Omental fat pad (tissue), 4 donors: ENCODE data around the gene HSPA14. TPM values are rescaled to one million over a fixed set of nuclear protein-coding genes. Genes with fewer than 3 reads are reported as not detected.

Source experiments
- ATAC-seq: fragments of 150-250 bp; one replicate; pipeline ENCODE4 v1.9.1; 2016; ENCODE audit warnings: mild to moderate bottlenecking, moderate library complexity; ENCODE audit not compliant: low FRiP score
- DNase-seq: peaks from one replicate; pipeline ENCODE4 v3.0.0-alpha.2; 2019; ENCODE audit warnings: low spot score
- total RNA-seq, 4 donors: library from RNA; depleted of rRNA; stranded (reverse); fragments of >200 nt; gene quantifications; one replicate each; pipeline ENCODE4 v1.1.0, GENCODE V29; 2016
- TF ChIP-seq, protein P1 (sequence below), 3 donors: fragments of 450-650 bp; IDR thresholded peaks; one replicate each; pipeline ENCODE4 v1.5.1; 2016 to 2017; ENCODE audit warnings: antibody characterized with exemption in 3 of 3, mild to moderate bottlenecking in 3 of 3, moderate library complexity in 2 of 3

HSPA14 gene
- total RNA-seq, 4 donors from 2014 or later: 9.1 to 15.3 (median 11.8) TPM

DNA sequence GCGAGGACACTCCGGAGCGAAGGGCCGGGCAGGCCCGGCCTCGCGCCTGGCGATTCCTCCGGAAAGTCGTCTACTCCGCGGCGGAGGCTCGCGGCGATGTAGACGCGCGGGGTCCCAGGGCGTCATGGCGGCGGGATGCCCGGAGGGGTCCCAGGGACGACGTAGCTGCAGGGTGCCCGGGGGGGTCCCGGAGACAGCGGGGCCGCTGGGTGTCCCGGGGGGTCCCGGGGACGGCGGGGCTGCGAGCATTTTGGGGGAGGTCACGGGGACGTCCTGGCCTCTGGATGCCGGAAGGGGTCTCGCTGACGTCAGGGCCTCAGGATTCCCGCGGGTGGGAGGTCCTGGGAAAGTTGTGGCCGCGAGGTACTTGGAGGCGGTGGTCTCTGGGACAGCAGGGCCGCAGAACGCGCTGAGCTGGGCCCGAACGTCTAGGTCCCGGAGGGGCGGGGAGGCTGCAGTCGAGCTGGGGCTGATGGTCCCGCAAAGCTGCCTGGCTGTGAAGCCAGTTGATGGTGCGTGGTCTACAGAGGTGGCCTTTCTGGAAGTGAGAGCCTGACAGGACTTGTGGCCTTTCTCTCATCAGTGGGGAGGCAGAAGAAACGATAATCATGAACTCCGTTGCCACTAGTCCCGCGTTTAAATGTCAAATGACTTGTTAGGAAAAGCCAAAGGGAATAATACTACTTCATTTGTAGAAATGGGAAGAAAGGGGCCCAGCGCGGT is 637 bp downstream of the HSPA14 start:
- TF ChIP-seq, protein P1, sequence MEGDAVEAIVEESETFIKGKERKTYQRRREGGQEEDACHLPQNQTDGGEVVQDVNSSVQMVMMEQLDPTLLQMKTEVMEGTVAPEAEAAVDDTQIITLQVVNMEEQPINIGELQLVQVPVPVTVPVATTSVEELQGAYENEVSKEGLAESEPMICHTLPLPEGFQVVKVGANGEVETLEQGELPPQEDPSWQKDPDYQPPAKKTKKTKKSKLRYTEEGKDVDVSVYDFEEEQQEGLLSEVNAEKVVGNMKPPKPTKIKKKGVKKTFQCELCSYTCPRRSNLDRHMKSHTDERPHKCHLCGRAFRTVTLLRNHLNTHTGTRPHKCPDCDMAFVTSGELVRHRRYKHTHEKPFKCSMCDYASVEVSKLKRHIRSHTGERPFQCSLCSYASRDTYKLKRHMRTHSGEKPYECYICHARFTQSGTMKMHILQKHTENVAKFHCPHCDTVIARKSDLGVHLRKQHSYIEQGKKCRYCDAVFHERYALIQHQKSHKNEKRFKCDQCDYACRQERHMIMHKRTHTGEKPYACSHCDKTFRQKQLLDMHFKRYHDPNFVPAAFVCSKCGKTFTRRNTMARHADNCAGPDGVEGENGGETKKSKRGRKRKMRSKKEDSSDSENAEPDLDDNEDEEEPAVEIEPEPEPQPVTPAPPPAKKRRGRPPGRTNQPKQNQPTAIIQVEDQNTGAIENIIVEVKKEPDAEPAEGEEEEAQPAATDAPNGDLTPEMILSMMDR (IDR thresholded peaks at IDR 0.05): no peak
- ATAC-seq: peak; percentile 6
- no peak for DNase-seq

DNA sequence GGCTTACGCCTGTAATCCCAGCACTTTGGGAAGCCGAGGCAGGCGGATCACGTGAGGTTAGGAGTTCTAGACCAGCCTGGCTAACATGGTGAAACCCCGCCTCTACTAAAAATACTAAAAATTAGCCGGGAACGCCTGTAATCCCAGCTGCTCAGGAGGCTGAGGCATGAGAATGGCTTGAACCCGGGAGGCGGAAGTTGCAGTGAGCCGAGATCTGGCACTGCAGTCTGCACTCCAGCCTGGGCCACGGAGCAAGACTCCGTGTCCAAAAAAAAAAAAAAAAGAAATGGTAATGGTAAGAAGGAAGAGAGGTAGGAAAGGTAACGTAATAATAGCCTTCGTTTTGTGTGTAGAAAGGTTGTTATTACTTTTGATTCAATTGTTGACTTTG is 1.2 kb downstream of the HSPA14 start:
- no peak for ATAC-seq
- TF ChIP-seq, protein P1 (IDR thresholded peaks at IDR 0.05): no peak
- DNase-seq: no peak

DNA sequence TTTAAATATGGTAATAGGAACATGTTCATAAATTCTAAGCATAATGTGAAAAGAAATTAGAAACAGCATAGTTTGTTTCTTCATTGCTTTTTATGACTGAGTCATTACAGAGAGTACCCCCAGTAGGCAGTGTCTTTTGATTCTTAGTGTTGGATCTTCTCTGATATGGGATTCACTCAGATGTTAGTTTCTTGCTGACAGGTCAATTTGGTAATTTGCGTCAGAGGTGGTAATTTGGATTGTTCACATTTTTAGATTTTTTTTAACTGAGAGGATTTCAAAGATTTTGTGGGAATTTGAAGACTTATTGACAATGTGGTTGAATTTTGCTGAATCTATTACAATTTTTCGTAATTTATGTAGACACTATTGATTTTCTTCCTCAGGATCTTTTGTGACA is 2.1 kb downstream of the HSPA14 start:
- TF ChIP-seq, protein P1 (IDR thresholded peaks at IDR 0.05): no peak
- ATAC-seq (no peak), DNase-seq (no peak)

DNA sequence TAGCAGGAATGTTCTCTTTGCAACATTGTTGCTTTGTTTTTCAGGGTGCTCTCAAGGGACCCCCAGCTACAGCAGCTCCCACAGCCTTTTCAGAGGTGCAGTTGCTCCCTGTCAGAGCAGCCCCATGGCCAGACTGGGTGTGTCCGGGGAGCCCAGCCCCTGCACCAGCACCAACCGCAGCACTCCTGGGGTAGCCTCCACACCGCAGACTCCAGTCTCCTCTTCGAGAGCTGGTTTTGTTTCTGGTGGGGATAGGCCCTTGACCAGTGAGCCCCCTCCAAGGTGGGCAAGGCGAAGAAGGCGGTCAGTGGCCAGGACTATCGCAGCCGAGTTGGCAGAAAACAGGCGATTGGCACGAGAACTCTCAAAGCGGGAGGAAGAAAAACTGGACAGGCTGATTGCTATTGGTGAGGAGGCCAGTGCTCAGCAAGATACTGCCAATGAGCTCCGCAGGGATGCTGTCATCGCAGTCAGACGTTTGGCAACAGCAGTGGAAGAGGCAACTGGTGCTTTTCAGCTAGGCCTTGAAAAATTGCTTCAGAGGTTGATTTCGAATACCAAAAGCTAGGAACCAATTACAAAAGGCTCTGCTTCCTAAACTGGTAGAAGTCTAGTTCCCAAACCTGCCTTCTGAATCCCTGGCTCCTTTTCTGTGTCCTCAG is 5.4 kb downstream of the HSPA14 start:
- ATAC-seq (no peak), DNase-seq (no peak)
- TF ChIP-seq, protein P1 (IDR thresholded peaks at IDR 0.05): no peak

DNA sequence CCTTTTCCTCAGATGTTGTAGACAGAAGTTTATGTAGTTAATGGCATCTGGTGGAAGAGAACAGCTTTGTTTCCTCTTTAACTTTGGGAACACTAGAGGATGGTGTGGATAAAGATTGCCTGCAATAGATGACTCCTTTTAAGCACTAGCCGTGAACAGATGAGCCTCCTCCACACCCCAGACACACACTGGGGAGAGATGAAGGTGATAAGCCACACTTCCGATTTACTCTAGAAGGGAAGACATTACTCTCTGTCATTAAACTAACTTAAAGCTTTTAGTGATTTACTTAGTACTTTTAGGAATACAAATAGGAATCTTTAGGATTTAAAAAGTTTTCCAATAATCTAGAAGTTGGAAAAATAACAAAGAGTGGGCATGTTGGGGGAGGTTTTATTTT is 6.8 kb downstream of the HSPA14 start:
- TF ChIP-seq, protein P1 (IDR thresholded peaks at IDR 0.05): no peak
- no peak for ATAC-seq
- DNase-seq: no peak

DNA sequence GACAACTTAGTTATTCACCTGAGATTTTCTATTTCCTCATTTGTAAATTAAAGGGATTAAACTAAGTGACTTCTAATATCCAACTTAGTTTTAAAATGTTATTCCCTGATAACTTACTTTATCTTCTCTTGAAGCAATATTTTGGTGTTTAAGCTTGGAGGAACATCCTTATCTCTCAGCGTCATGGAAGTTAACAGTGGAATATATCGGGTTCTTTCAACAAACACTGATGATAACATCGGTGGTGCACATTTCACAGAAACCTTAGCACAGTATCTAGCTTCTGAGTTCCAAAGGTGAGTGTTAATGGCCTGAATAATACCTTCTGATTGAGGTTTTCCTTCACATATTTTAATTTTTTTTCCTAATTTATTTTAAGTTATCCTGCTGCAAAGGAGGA is 14.1 kb downstream of the HSPA14 start:
- TF ChIP-seq, protein P1 (IDR thresholded peaks at IDR 0.05): no peak
- ATAC-seq: no peak
- DNase-seq: no peak

DNA sequence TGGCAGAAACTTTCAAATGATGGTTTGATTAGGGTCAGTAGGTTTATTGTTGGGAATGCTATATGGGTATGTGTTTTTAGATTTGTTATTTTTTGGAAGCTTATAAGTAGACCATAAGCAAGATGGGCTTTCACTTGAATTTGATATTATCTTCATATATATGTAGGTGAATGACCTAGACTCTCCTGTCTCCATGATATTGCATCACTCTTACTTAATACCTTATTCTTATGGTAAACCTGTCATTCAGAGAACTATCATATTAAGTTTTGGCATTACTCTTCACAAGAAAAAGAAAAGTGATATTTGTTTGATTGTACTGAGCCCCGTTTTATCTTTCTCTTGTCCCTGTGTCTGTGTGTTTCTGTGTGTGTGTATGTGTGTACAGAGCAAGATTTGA is 17.3 kb downstream of the HSPA14 start:
- no peak for DNase-seq
- TF ChIP-seq, protein P1 (IDR thresholded peaks at IDR 0.05): no peak
- ATAC-seq: no peak
